ENCODE results near the gene OVCH1.

DNA sequence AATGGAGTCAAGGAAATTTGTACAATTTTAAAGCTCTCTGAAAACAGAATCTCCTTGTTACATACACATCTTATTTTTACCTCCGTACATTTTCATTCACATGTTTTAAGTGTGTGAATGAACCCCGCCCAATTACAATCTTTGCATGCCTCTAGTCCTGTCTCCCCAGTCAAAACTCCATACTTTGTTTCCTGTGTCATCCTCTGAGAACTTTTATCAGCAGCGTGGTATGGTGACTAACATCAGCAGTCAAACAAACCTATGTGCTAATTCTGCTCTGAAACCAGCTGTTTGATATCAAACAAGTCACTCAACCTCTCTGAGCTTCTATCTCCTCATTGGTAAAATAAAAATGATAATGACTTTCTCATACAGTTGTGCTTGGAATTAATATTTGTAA lies 100.7 kb downstream of the OVCH1 start:
- TF ChIP-seq CTCF (IDR thresholded peaks at IDR 0.05), result no peak
- no peak for TF ChIP-seq ZFX (IDR thresholded peaks at IDR 0.05; ENCODE audit: borderline replicate concordance)
